HG03108 (cell line): ENCODE data around the gene DENND4B.

Source experiments
- ATAC-seq: cut with Tn5 transposase; IDR thresholded peaks from one replicate; pipeline ENCODE4 v1.9.1; 2021; ENCODE audit warnings: moderate library complexity; ENCODE audit not compliant: unreplicated experiment

The DENND4B gene

GRCh38 chr1:153951183-153951582 lies 4.7 kb upstream of the DENND4B start:
- ATAC-seq: no peak

DNA sequence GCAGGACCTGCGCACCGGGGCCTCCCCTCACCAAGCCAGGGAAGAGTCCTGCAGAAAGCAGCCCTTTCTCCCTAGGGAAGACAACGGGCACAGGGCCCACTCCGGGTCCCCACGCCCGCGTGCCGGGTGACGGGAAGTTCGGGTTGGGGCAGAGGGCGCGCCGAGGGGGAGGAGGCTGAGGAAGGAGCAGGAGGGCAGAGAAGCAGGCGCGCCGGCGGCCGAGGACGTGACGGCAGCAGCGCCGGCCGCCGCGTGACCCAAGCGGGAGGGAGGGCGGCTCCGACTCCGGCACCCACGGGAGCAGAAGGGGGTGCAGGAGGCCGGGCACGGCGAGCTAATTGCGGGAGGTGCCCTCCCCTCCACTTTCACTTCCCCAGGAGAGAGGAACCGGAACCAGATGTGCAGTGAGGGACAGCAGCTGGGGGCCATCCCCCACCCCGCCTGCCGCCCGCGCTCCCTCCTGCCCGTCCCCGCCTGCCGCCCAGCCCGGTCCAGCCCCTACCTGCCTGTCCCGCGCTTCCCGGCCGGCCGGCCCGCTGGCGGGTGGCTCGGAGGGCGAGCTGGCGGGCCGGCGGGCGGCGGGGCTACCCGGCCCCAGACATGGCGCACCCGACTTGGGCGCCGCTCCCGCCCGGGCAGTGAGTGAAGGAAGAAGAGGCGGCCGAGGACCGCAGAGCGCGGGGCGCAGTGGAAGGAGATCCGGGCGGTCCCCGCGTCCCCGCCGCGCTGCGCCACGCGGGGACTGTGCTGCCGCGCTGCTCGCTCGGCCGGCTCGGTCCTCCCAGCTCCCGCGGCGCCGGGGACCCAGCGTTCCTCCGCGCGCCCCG lies 510 bp downstream of the DENND4B start:
- ATAC-seq: peak; percentile 63

DNA sequence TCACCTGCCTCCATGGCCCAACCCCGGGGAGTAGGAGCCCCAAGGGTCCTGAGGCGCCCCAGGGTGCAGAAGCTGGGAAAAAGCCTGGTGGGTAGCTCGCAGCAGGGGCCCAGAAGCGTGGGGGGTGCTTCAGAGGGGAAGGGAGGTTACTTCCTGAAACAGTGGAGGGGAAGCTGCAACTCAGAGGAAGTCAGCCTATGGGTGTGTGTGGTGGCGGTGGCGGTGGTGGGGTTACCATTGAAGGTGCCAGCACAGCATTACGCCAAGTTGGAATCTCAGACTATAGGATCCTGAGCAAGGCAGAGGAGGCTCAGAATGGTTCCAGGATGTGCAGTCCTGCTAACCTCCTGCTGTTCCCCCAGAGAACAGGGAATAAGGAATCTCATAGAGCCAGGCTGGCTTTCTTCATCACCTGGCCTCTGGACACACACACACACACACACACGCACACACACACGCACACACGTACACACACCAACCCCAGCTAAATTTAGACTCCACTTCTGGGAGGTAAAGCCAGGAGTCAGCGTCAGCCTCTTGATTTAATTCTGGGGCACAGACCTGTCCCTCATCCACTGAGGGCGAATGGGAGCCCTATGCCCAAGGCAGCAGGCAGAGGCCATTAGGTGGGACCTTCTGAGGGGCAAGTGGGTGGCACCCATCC lies 1.3 kb downstream of the DENND4B start:
- ATAC-seq: no peak

GRCh38 chr1:153944827-153945117 lies 1.7 kb downstream of the DENND4B start:
- ATAC-seq: no peak

DNA sequence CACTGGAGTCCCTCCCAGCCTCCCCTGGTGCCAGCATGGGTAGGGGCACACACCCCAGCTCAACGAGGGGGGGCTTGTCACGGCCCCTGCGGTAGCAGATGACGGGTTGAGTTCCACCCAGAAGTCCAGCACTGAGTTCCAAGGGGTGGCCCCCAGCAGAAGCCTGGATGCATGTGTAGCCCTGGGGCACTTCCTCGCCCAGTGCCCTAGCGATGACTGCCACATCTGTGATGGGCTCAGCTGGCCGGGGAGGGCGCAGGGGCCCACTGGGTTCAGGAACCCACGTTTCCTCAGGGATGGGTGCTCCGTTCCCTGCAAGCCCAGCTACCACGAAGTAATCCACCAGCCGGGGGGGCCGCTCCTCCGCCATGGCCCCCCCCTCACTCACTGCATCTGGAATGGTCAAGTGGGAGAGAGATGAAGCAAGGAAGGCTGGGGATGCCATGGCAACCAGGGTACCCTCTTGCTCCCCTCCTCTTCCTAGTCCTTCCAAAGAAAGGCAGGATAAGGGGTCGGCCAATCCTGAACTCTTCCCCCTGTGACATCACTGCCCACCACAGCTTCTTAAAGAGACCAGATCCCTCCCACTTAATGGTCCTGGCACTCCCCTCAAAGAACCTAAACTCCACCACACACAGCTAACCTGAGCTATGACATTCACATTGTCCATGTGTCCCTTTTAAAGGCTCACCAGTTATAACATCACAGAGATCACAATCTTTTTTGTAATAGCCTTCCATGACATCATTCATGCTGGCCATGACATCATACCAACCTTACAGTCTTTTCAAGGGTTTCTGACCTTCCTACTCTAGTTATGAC lies 2.3 kb downstream of the DENND4B start:
- no peak for ATAC-seq

GRCh38 chr1:153942766-153943549 lies 3.6 kb downstream of the DENND4B start:
- ATAC-seq: no peak

- no peak for ATAC-seq
Observed at GRCh38 chr1:153941826-153942725, 4.4 kb downstream of the DENND4B start.

DNA sequence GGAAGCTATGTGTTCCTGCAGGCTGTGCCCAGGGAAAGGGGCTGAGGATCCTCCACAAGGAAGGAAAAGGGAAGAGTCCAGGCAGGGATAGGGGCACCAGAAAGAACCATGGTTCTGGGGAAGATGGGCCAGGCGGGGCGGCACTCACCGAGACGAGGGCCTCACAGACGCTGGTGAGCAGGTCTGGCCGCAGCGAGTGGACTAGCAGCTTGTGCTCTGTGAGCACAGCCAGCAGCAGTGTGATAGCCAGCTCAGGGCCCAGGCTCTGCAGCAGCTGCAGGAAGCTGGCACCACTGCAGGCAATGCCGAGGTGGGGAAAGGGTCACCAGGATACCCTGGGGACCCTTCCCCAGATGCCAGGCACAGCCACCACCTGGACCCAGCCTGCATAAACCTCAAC lies 5.8 kb downstream of the DENND4B start:
- no peak for ATAC-seq

DNA sequence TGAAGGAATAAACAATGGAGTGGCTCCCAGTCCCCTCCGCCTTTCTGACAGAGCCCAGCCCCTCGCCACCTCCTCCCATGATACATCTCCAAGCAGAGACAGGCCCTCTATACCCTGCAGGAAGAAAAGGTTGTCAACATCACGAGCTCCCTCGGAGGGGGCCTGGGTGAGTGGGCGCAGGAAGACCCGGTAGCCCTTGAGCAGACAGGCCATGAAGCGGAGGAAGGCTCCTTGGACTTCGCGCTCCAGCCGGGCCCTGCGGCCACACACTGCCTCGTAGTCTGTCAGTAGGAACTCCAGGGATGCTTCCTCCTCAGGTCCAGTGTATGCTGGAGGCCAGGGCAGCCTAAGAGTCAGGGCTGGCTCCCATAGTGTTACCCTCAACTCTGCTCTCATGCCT lies 7.0 kb downstream of the DENND4B start:
- ATAC-seq: no peak

GRCh38 chr1:153938996-153939395 lies 7.5 kb downstream of the DENND4B start:
- no peak for ATAC-seq

GRCh38 chr1:153937331-153937730 lies 9.2 kb downstream of the DENND4B start:
- ATAC-seq: no peak

- ATAC-seq: no peak
Observed at GRCh38 chr1:153936011-153936802, 10.3 kb downstream of the DENND4B start.

GRCh38 chr1:153934746-153935145 lies 11.8 kb downstream of the DENND4B start:
- ATAC-seq: no peak

GRCh38 chr1:153933955-153934354 lies 12.6 kb downstream of the DENND4B start:
- ATAC-seq: no peak

DNA sequence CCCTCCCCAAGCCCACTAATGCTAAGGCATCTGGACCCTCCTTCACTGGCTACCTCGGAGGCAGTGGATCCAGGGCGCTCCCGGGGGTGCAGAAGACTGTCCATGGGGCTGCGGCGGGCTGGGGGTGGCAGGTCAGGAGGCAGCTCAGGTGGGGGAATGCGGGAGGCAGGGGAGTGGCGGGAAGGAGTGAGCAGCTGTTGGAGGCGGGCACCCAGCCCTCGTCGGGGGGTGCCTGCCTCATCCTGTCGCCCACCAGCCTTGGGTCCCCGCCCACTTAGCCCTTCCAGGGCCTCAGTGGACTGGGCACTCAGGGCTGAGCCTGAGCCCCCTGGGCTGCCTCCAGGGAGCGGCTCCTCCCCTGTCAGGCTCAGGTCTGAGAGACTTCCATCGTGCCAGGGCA lies 13.1 kb downstream of the DENND4B start:
- no peak for ATAC-seq

DNA sequence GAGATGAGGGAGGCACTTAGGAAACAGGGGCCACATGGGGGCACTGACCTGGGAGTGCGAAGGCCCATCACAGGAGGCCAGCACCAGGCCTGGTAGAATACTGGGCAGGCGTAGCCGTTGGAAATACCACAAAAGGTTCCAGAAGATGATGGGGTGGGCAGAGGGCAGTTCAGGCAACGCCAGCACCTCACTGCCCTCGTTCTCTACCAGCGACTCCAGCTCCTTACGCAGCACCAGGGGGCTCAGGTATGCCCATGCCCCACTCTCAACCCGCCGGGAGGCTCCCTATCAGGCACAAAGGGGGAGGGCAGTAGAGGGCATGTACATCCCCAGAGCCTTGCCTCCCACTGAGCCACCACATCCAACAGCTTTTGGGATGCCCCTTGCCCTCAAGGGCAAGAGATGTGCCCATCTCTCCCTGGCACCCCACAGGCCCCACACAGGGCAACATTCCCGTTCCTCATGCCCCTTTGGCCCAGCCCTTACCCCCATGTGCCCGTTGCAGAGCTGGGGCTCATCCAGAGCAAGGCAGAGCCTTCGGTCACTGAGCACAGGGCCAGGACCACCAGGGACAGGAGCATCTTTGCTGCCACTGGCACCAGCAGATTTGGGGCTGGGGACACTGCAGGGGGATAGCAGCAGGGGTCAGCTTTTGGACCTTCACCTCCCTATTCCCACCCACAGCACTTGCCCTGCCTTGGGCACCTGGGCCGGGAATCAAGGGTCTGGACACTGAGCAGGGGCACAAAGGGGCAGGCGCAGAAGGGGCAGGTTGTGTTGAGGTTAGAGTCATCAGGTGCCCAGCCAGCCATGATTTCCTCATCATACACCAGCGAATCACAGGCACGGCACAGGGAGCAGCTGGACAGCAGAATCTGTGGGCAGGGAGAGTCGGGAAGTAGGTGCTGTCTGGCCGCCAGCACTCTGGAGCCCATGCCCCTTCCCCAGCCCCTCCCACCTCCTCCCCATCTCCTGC lies 14.1 kb downstream of the DENND4B start:
- no peak for ATAC-seq

- no peak for ATAC-seq
Observed at GRCh38 chr1:153929981-153930948, 16.3 kb downstream of the DENND4B start.
